ENCODE measurements around the gene HNRNPF. TPM values are rescaled to one million over a fixed set of nuclear protein-coding genes. Genes with fewer than 3 reads are reported as not detected.
"Not testable (repeated sequence)": the region's sequence is repeated elsewhere in the genome, so short reads cannot be mapped to it uniquely, and the experiment has no call there.

Gene HNRNPF
- total and polyA plus RNA-seq, 8 donors: 26.5 to 103 (median 72.1) TPM

GRCh38 chr10:43394868-43395267, 14.1 kb downstream of the HNRNPF start:
- Histone ChIP-seq H3K36me3 (peaks cover 0 to 39% (median 11%) of the 10 kb centered on the region in 3 donors), H3K4me3 (no peak overlapping the region), H3K27ac (no peak overlapping the region), H3K9me3 (no peaks in the 10 kb centered on the region), H3K27me3 (no peaks in the 10 kb centered on the region), H3K4me1 (peaks cover 16 to 29% (median 22%) of the 10 kb centered on the region in 3 donors)
- DNase-seq: no peak
- 79 to 90% methylated on average over 6 of the region's 6 CpGs for WGBS, 2 donors
- intact Hi-C loops (cut with DNase I): no loop called here
- FAIRE-seq: no peak
- ATAC-seq: no peak
- TF ChIP-seq CTCF (IDR thresholded peaks at IDR 0.05): no peak

GRCh38 chr10:43393606-43394360, 15.2 kb downstream of the HNRNPF start:
- 88% methylated on average over 3 of the region's 3 CpGs for WGBS, 2 donors
- Histone ChIP-seq H3K27ac (no peak overlapping the region), H3K9me3 (no peaks in the 10 kb centered on the region), H3K4me1 (peaks cover 12 to 21% (median 16%) of the 10 kb centered on the region in 3 donors), H3K27me3 (no peaks in the 10 kb centered on the region), H3K36me3 (peaks cover 0 to 39% (median 14%) of the 10 kb centered on the region in 3 donors), H3K4me3 (no peak overlapping the region)
- TF ChIP-seq CTCF (IDR thresholded peaks at IDR 0.05): no peak
- no peak for ATAC-seq
- DNase-seq: peak in 1 of 6 donors; percentile 5
- intact Hi-C loops (cut with DNase I): no loop called here
- no peak for FAIRE-seq

GRCh38 chr10:43393186-43393585, 15.8 kb downstream of the HNRNPF start:
- ATAC-seq; H3K27me3 ChIP-seq; H3K9me3 ChIP-seq; H3K4me3 ChIP-seq; intact Hi-C loops (cut with DNase I); H3K27ac ChIP-seq; FAIRE-seq: not testable (repeated sequence)
- 93 to 94% methylated on average over 11 of the region's 11 CpGs for whole genome bisulfite sequencing, 2 donors
- H3K4me1 ChIP-seq: peaks cover 6 to 15% (median 10%) of the 10 kb centered on the region in 3 donors
- peaks cover 0 to 44% (median 14%) of the 10 kb centered on the region in 3 donors for H3K36me3 ChIP-seq
- peak in 1 of 6 donors; percentile 18 for DNase-seq

GRCh38 chr10:43392748-43393147, 16.2 kb downstream of the HNRNPF start:
- Histone ChIP-seq H3K4me1 (peaks cover 1 to 12% (median 8%) of the 10 kb centered on the region in 3 donors), H3K36me3 (peaks cover 0 to 49% (median 14%) of the 10 kb centered on the region in 3 donors), H3K27me3 (no peaks in the 10 kb centered on the region), H3K27ac (no peak overlapping the region), H3K9me3 (no peaks in the 10 kb centered on the region), H3K4me3 (no peak overlapping the region)
- 85 to 89% methylated on average over 3 of the region's 3 CpGs for WGBS, 2 donors
- intact Hi-C loops (cut with DNase I): no loop called here
- no peak for TF ChIP-seq CTCF (IDR thresholded peaks at IDR 0.05)
- FAIRE-seq: no peak
- no peak for ATAC-seq
- DNase-seq: peak in 1 of 6 donors; percentile 1

- Histone ChIP-seq H3K4me3 (no peak overlapping the region), H3K36me3 (peaks cover 8 to 61% (median 27%) of the 10 kb centered on the region in 3 donors), H3K9me3 (no peaks in the 10 kb centered on the region), H3K27ac (no peak overlapping the region), H3K4me1 (peaks cover 0 to 12% (median 6%) of the 10 kb centered on the region in 3 donors), H3K27me3 (no peaks in the 10 kb centered on the region)
- intact Hi-C loops (cut with DNase I): no loop called here
- TF ChIP-seq CTCF (IDR thresholded peaks at IDR 0.05): no peak
- DNase-seq (peak in 2 of 6 donors; percentile 8 to 20), ATAC-seq (no peak), FAIRE-seq (no peak)
- WGBS, 2 donors: 93 to 95% methylated on average over 6 of the region's 6 CpGs
These were observed 17.5 kb downstream of the HNRNPF start for GRCh38 chr10:43391496-43391895.
